Retina (tissue), 1 donor: ENCODE measurements around the gene TEC.

ENCODE experiments used
- DNase-seq: peaks from one replicate; pipeline ENCODE4 v3.0.0-alpha.2; 2016

Gene TEC

GRCh38 chr4:48267574-48267973 is 2.1 kb downstream of the TEC start:
- no peak for DNase-seq

- no peak for DNase-seq
These were observed 2.9 kb downstream of the TEC start for GRCh38 chr4:48266781-48267180.

DNA sequence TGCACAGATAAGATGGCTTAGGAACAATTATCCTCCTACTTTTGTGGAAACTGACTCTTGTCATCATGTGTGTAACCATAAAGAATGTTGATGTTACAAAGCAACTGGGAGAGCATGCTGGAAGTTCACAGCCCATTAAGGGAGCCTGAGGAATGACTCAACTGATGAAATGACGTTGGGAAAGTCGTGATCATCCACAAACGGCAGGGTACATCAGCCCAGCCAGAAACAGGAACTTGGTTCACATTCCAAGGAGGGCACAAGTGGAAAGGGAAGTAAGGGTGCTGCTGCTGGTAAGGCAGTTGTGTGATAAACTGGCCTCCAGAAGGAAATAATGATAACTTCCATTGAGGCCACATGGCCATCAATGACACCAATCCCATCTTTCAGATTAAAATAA is 6.7 kb downstream of the TEC start:
- DNase-seq = no peak

GRCh38 chr4:48262484-48262883 is 7.2 kb downstream of the TEC start:
- DNase-seq = no peak

DNA sequence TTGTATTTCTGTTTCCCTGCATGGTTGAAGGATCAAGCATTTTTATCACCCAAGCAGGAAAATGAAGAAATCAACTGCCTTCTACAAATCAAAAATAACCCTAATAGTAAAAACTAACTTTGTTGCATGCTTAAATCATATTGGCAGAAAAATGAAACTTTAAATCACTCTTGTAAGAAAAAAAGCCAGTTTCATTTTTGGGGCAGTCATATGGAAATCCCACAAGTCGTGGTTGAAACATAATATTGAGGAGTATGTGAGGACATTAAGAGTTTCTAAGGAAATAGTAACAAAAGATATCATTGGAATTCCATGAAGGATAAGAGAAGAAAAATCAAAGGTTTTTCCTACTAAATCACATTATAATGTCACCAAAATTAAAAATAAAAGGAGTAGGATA is 8.4 kb downstream of the TEC start:
- no peak for DNase-seq

GRCh38 chr4:48259748-48260147 is 9.9 kb downstream of the TEC start:
- DNase-seq = no peak

DNA sequence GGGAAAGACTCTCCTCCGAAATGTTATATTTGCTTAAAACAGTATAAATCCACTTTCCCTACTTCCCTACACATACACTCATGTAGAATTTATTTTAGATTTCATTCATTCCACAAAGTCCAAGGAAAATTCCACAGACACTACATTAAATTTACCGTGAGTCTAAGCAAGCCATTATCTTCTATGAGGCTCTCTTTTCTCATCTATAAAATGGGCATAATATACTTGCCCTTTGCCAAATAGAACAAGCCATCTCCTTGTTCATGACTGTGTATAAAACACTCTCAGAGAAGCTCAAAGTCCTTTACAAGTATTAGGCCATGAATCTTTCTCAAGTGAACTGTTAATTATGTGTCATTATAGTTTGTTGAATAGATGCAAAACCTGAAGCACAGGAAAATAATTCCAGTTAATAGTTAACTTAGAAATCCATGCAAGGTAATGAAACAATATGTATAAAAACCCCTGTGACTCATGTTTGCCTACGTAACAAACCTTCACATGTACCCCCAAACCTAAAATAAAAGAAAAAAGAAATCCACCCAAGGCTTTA is 10.7 kb downstream of the TEC start:
- no peak for DNase-seq

- DNase-seq = no peak
These were observed 13.7 kb downstream of the TEC start for GRCh38 chr4:48255959-48256342.

DNA sequence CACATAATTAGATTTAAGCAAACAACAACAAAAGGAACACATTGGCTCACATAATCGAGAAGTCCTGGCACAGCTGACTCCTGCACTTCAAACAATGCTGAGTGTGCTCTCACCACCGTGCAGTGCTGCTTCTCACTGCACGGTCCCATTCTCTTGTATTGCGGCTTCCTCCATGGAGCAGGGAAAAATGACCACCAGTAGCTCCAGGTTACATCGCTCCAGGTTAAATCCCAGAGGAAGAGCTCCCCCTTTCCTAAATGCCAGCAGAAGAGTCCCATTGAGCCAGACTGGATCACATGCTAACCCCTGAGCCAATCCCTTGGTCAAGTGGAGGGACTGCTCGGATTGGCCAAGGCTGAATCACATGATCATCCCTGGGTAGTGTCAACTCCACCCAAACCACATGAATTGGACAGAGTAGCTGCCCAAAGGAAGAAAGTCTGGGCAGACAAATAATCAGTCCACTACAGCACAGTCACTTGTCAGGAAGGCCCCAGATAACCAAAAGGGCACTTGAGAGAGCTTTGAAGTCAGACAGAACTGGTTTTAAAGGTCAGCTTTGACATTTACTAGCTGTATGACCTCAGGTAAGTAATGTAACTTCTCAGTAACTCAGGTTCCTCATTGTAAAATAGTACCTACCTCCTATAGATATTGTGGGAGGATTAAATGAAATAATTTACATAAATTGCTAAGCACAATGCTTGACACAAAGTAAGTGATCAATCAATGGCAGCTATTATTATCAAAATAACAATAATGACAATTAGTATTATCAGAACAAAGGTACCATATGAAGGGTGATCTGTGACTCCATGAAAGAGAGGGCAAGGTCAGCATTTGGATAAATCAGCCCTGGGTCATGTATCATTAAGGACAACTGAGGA is 14.3 kb downstream of the TEC start:
- no peak for DNase-seq

DNA sequence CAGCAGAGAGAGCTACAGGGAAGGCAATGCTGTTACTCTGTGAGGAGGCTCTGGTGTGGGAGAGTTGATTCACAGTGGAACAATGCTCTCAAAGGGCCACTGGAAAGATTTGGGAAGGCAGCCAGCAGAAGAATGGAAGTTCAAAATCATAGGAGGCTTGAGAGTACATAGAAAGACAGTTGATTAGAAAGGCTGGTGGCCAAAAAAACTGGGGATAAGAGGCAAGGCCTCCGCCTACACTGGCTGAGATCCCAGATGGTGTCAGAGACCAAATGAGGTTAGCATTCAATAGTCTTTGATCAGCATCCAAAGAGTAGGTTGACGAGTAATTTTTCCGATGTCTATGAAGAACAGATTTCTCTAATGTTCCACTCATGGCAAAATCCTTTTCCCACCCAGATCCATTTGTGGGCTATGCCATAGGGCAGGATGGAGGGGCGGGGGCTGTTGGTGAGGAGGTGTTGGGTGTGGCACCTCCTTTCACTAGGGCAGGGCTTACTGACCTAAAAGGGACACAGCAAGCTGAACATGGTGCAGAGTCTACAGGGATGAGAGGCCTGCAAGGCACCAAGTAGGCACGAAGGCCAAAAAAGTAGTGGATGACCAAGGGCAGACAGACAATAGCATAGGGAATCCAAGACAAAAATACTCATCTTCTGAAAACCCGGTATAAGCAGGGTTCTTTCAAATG is 15.1 kb downstream of the TEC start:
- DNase-seq = no peak

- no peak for DNase-seq
These were observed 17.3 kb downstream of the TEC start for GRCh38 chr4:48252313-48252712.

GRCh38 chr4:48250980-48251379 is 18.7 kb downstream of the TEC start:
- no peak for DNase-seq

GRCh38 chr4:48250343-48250742 is 19.3 kb downstream of the TEC start:
- DNase-seq = no peak

GRCh38 chr4:48249378-48249777 is 20.3 kb downstream of the TEC start:
- no peak for DNase-seq

- DNase-seq = no peak
These were observed 21.1 kb downstream of the TEC start for GRCh38 chr4:48248559-48248953.

DNA sequence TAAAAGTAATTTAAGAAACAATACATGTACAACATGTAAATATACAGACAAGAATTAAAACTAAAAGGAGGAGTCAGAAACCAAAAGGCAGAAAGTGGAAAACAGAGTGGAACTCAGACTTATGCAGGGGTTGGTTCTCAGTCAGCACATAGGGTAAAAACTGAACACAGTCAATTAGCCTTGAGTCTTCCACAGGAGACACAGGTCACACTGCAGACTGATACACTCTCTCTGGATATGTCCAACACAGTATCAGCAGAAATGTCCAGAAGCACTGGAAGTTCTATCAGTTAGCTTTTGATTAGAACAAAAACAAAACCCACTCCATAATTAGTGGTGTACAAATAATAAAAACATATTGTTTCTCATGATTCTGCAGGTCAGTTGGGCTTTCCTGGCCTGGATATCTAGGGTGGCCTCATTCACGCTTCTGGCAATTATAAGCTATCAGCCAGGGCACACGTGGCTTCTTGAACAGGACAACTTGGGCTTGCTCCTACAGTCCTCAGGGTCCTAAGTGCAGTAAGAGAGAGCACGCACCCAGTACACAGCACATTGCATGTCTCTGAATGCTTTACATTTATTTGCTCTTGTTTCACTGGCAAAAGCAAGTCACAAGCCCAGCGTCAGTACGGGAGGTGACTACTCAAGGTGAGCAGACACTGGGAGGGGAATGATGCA is 21.6 kb downstream of the TEC start:
- DNase-seq = no peak

GRCh38 chr4:48247142-48247877 is 22.3 kb downstream of the TEC start:
- no peak for DNase-seq

GRCh38 chr4:48244665-48245064 is 25.0 kb downstream of the TEC start:
- DNase-seq = no peak

GRCh38 chr4:48243887-48244286 is 25.8 kb downstream of the TEC start:
- no peak for DNase-seq

DNA sequence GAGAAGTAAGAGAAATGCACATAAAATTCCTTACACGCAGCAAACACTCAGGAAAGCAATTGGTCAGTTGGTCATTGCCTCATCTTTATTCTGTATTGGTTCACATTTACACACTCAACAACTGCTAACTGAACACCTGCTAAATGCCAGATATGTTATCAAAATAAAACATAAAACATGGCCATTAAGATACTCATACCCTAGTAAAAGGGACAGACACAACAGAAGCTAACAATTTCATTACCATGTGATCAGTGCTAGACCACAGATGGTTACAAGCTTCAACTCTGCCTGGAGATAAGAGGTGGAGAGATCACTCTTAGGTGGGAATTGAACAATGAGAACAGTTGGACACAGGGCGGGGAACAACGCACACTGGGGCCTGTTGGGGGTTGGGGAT is 26.2 kb downstream of the TEC start:
- DNase-seq = no peak

GRCh38 chr4:48242511-48243195 is 27.0 kb downstream of the TEC start:
- no peak for DNase-seq

DNA sequence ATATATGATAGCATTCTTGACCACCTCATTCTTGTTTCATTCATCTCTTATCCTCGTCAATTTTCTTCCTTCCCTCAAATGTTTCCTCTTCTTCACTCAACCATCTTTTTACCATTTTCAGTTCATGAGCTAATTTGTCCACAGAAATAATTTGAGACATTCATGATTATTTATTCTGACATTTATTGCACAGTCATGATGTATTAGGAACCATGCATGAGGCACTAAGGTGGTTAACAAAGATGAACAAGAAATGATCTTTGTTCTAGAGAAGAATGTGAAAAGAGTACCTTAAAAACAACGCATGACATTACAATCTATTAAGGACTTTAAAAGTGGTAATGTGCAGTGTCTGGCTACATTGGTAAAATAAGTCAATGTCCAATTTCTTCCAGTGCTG is 27.9 kb downstream of the TEC start:
- no peak for DNase-seq
